C4-2B (cell line): Measurements from ENCODE around the gene AOAH.

Experiments used
- ZFX ChIP-seq: fragments of 450-650 bp; IDR thresholded peaks from 2 replicates; pipeline ENCODE4 v1.6.1; 2017
- TF ChIP-seq, protein P1 (sequence below): fragments of 450-650 bp; conservative IDR thresholded peaks from 2 replicates; pipeline ENCODE4 v1.5.1; 2017; ENCODE audit warnings: mild to moderate bottlenecking

DNA sequence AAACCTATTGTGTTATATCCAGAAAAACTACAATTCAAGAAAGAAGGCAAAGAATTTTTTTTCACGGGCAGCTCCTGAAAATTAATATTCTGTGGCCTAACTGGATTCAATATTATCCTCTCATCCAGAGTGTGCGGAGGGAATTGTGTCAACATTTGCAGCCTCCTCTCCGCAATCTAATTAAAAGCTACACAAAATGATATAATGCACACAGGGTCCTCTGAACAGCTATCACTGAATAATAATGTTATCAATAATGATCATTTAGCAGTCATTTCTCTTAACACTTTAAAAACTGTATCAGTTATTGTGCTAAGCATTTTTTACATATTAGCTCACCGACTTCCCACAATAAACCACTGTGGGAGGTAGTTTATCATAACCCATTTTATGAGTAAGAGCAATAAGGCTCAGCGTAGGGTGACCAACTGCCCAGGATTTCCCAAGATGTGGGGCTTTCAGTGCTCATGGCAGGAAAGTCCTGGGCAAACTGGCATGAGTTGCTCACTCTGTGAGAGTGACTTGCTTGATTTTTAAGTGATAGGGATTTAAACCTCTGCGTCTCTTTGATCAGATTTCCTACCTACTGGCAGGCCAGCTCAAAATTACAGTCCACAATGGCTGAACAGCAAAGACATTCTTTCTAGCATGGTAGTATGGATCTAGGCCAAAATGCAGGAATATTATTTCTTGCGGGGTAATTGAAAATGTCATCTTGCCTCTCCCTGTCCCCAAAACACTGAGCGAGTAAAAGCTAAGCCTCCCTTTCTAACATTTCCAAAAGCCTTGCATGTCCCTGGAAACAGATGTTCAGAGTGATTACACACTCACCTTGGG is 65.7 kb downstream of the AOAH start:
- TF ChIP-seq, protein P1, sequence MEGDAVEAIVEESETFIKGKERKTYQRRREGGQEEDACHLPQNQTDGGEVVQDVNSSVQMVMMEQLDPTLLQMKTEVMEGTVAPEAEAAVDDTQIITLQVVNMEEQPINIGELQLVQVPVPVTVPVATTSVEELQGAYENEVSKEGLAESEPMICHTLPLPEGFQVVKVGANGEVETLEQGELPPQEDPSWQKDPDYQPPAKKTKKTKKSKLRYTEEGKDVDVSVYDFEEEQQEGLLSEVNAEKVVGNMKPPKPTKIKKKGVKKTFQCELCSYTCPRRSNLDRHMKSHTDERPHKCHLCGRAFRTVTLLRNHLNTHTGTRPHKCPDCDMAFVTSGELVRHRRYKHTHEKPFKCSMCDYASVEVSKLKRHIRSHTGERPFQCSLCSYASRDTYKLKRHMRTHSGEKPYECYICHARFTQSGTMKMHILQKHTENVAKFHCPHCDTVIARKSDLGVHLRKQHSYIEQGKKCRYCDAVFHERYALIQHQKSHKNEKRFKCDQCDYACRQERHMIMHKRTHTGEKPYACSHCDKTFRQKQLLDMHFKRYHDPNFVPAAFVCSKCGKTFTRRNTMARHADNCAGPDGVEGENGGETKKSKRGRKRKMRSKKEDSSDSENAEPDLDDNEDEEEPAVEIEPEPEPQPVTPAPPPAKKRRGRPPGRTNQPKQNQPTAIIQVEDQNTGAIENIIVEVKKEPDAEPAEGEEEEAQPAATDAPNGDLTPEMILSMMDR, result no peak
- no peak for TF ChIP-seq ZFX
